PC-9 (cell line): ENCODE measurements around the gene MAPKAPK2.

Experiments
- CTCF ChIP-seq: fragments of 200-600 bp; sonication (generic); conservative IDR thresholded peaks from 2 replicates; pipeline ENCODE4 v1.6.1; 2017; ENCODE audit warnings: mixed run types, antibody characterized with exemption, mild to moderate bottlenecking, moderate library complexity
- EZH2 ChIP-seq: fragments of 200-600 bp; sonication (generic); IDR thresholded peaks from 2 replicates; pipeline ENCODE4 v1.8.0; 2017; ENCODE audit warnings: antibody characterized with exemption, low read depth

- TF ChIP-seq CTCF (no peak), EZH2 (no peak)
Measured at GRCh38 chr1:206653715-206654459, 30.8 kb upstream of the MAPKAPK2 start.
